B cell (primary cell): ENCODE data around the gene TFDP3. TPM values are rescaled to one million over a fixed set of nuclear protein-coding genes. Genes with fewer than 3 reads are reported as not detected.

Source experiments
- ATAC-seq: fragments of 200-7000 bp; cut with Tn5 transposase; one replicate; pipeline ENCODE4 v1.10.0; 2021; ENCODE audit warnings: low read depth, mild to moderate bottlenecking, moderate number of reproducible peaks, moderate library complexity
- CTCF ChIA-PET: fragments of 350-600 bp; sonication (Branson Sonifier 250); formaldehyde crosslinking; loops from one replicate; lab custom pipeline; 2021; ENCODE audit warnings: antibody characterized with exemption, inconsistent platforms; lab: Charles Lee
- POLR2A ChIA-PET: fragments of 350-600 bp; sonication (Branson Sonifier 250); formaldehyde crosslinking; loops from one replicate; lab custom pipeline; 2021; ENCODE audit warnings: antibody characterized with exemption; lab: Charles Lee
- DNase-seq: peaks from one replicate; pipeline ENCODE4 v3.0.0; 2013
- H2AFZ ChIP-seq: 2 replicates; pipeline ENCODE4 v1.6.1; 2012; ENCODE audit warnings: mild to moderate bottlenecking, low read depth, low read length; ENCODE audit not compliant: insufficient read depth, poor library complexity, severe bottlenecking
- H3K27ac ChIP-seq, 2 donors: 1 replicate in 1 of 2; 2 replicates in 1 of 2; pipeline ENCODE4 v1.5.1; 2012 to 2013; ENCODE audit warnings: low read length in 2 of 2, mild to moderate bottlenecking in 2 of 2, moderate library complexity in 1 of 2
- H3K27me3 ChIP-seq, 4 experiments: fragments of 200-600 bp in 1 of 4; sonication (generic) in 1 of 4; replicated peaks in 1 of 4; 1 replicate in 2 of 4; 2 replicates in 2 of 4; pipeline versions ENCODE4 v1.6.1 to v1.7.0; 2013 to 2016; ENCODE audit warnings: low read length in 3 of 4, mild to moderate bottlenecking in 2 of 4, mixed read lengths in 1 of 4, moderate library complexity in 1 of 4; ENCODE audit not compliant: insufficient read depth in 4 of 4, control insufficient read depth in 3 of 4; ENCODE audit errors: control extremely low read depth in 1 of 4
- H3K36me3 ChIP-seq, 2 experiments: replicated peaks in 1 of 2; 1 replicate in 1 of 2; 2 replicates in 1 of 2; pipeline versions ENCODE4 v1.6.1 to v1.7.1; 2013; ENCODE audit warnings: low read length in 1 of 2; ENCODE audit not compliant: insufficient read depth in 2 of 2, control insufficient read depth in 1 of 2; ENCODE audit errors: control extremely low read depth in 1 of 2, extremely low read depth in 1 of 2
- H3K4me1 ChIP-seq, 2 donors: fragments of 200-600 bp in 1 of 2; sonication (generic) in 1 of 2; 1 replicate in 1 of 2; 2 replicates in 1 of 2; pipeline versions ENCODE4 v1.5.1 to v1.6.1; 2013 to 2017; ENCODE audit warnings: low read length in 2 of 2; ENCODE audit not compliant: control insufficient read depth in 2 of 2, insufficient read depth in 2 of 2
- H3K4me2 ChIP-seq: replicated peaks from 2 replicates; pipeline ENCODE3; 2012; ENCODE audit warnings: mild to moderate bottlenecking, low read depth, low read length; ENCODE audit not compliant: poor library complexity, severe bottlenecking
- H3K4me3 ChIP-seq, 5 experiments: fragments of 200-600 bp in 1 of 5; sonication (generic) in 1 of 5; 1 replicate in 3 of 5; 2 replicates in 2 of 5; pipeline versions ENCODE4 v1.5.1 to v1.7.0; 2011 to 2016; ENCODE audit warnings: low read length in 4 of 5, mild to moderate bottlenecking in 4 of 5, low read depth in 2 of 5, control low read depth in 1 of 5, moderate library complexity in 1 of 5; ENCODE audit not compliant: insufficient read depth in 1 of 5; ENCODE audit errors: control extremely low read depth in 1 of 5, extremely low read depth in 1 of 5
- H3K79me2 ChIP-seq: fragments of 200-600 bp; sonication (generic); one replicate; pipeline ENCODE4 v1.6.0; 2016; ENCODE audit warnings: low read length; ENCODE audit not compliant: control insufficient read depth, insufficient read depth
- H3K9ac ChIP-seq: fragments of 200-600 bp; sonication (generic); 2 replicates; pipeline ENCODE4 v1.6.1; 2017; ENCODE audit warnings: mild to moderate bottlenecking, low read length, moderate library complexity
- H3K9me3 ChIP-seq, 3 donors: one replicate each; pipeline versions ENCODE4 v1.6.1 to v1.7.1; 2013; ENCODE audit warnings: low read length in 2 of 3; ENCODE audit not compliant: control insufficient read depth in 2 of 3, insufficient read depth in 1 of 3; ENCODE audit errors: control extremely low read depth in 1 of 3
- H4K20me1 ChIP-seq: 2 replicates; pipeline ENCODE4 v1.6.0; 2012; ENCODE audit warnings: mild to moderate bottlenecking, low read length; ENCODE audit not compliant: insufficient read depth, control insufficient read depth, poor library complexity, severe bottlenecking
- H3K27ac Mint-ChIP-seq: one replicate; pipeline ENCODE4 v1.8.0; 2021; ENCODE audit warnings: mixed read lengths
- H3K27me3 Mint-ChIP-seq: one replicate; pipeline ENCODE4 v1.8.0; 2021; ENCODE audit warnings: mixed read lengths
- H3K4me1 Mint-ChIP-seq: one replicate; pipeline ENCODE4 v1.8.0; 2021; ENCODE audit warnings: mixed read lengths
- H3K4me3 Mint-ChIP-seq: one replicate; pipeline ENCODE4 v1.8.0; 2021; ENCODE audit warnings: mixed read lengths
- H3K9me3 Mint-ChIP-seq: one replicate; pipeline ENCODE4 v1.8.0; 2022; ENCODE audit warnings: mixed read lengths; ENCODE audit not compliant: insufficient read depth
- CTCF ChIP-seq: fragments of 200-600 bp; IDR thresholded peaks from one replicate; pipeline ENCODE4 v1.8.0; 2022; ENCODE audit warnings: antibody characterized with exemption, mild to moderate bottlenecking
- WGBS: methylation state at CpG from one replicate; pipeline ENCODE4 v1.1.5; 2013; ENCODE audit warnings: missing lambda C conversion rate; ENCODE audit not compliant: insufficient coverage; 5-methylcytosine and 5-hydroxymethylcytosine counted together
- intact Hi-C: fragments of 100-400 bp; cut with micrococcal nuclease; formaldehyde crosslinking; loops from one replicate; pipeline ENCODE4 v1.10.0; 2022
- polyA plus RNA-seq: library from polyadenylated mRNA; depleted of rRNA; stranded (reverse); fragments of >200 nt; gene quantifications from 2 replicates; pipeline ENCODE4 v1.2.3, GENCODE V29; 2012
- small RNA-seq: library from RNA; depleted of rRNA; stranded (forward); fragments of <200 nt; gene quantifications from one replicate; pipeline ENCODE3, GENCODE V24; 2012; ENCODE audit warnings: low replicate concordance, low read depth; ENCODE audit not compliant: insufficient read length
- total RNA-seq, 2 donors: library from RNA; stranded (reverse); fragments of 120-200 nt in 1 of 2; gene quantifications; 1 replicate in 1 of 2; 2 replicates in 1 of 2; pipeline versions ENCODE4 v1.2.3 to v1.2.4, GENCODE V29; 2013 to 2022

TFDP3 gene
- total and polyA plus RNA-seq, 2 donors (not counting 1 experiment from before 2014, with no cell fraction given): not detected

DNA sequence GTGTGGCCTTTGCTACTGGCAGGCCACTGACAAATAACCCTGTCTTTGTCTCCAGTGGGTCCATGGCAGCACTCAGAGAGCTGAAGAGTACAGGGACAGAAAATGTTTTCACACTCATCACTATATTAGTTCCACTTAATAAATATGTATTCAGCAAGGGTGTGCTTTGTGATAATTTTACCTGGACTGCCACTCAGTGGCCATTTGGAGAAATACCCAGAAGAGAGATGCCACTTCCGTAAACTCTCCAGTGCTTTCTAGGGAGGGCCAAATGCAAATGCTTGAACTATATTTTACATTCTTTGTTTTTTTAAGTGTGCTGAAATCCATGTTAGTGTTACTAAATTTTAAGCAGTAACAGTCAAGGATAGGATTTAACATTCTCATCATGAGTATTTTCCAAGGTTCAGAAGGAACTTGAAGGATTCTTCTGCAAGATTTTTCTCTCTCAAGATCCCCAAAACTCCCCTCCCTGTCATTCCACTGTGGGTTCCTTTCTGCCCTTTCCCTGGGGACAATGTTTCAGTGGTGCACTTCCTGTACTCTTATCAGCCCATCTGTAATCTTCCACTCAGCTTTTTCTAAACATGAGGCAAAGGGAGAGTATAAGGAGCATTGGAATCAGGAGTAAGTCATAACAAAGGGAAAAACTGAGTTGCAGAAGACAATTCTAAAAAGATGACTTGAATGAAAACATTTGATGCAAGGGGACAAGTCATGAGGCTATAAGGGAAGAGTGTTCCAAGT, 46.0 kb downstream of the TFDP3 start:
- POLR2A ChIA-PET: no interaction called here

More for the DNA sequence above, 46.0 kb downstream of the TFDP3 start:
- no peak for DNase-seq
- CTCF ChIA-PET: no interaction called here
- H4K20me1 ChIP-seq: no peaks in the 10 kb centered on the region
- H3K4me2 ChIP-seq: no peak overlapping the region
- no peaks in the 10 kb centered on the region for H3K27me3 Mint-ChIP-seq
- H3K9me3 Mint-ChIP-seq: no peaks in the 10 kb centered on the region
- no peaks in the 10 kb centered on the region for H3K4me1 ChIP-seq
- no peak overlapping the region for H3K9ac ChIP-seq
- no peaks in the 10 kb centered on the region for H3K9me3 ChIP-seq
- H3K4me3 Mint-ChIP-seq: no peak overlapping the region
- intact Hi-C loops: no loop called here
- H3K79me2 ChIP-seq: no peaks in the 10 kb centered on the region
- no CpG with 5 or more reads among the region's 1 CpG for WGBS
- no peak for ATAC-seq
- no peak overlapping the region for H3K27ac Mint-ChIP-seq
- H3K27me3 ChIP-seq: no peaks in the 10 kb centered on the region
- H3K27ac ChIP-seq: no peak overlapping the region
- no peaks in the 10 kb centered on the region for H3K36me3 ChIP-seq
- H2AFZ ChIP-seq: no peak overlapping the region
- H3K4me1 Mint-ChIP-seq: no peaks in the 10 kb centered on the region
- TF ChIP-seq CTCF: no peak
- no peak overlapping the region for H3K4me3 ChIP-seq

Small RNA genes lying within 50 kb of the gene (small RNA-seq; reads per million reads assigned to genes)
- not detected for gene RNU1-115P

Other genes starting within 250 kb of the TFDP3 start
- gene USP26, start 121.2 kb downstream of the TFDP3 start, total RNA-seq: not detected in 2 replicates
- not detected in 2 replicates for gene USP26, start 121.2 kb downstream of the TFDP3 start, polyA plus RNA-seq
- gene GPC4, start 197.1 kb upstream of the TFDP3 start, total RNA-seq: 0.47 and 0.51 TPM in 2 replicates
- gene GPC4, start 197.1 kb upstream of the TFDP3 start, polyA plus RNA-seq: 0.30 and 0.69 TPM in 2 replicates